Skin epidermis (tissue), 12 donors: ENCODE results near the gene TCP11L1.
A peak's percentile ranks its signal among the peaks of the same experiment; 100 is the strongest.
"Not testable (repeated sequence)": the region's sequence is repeated elsewhere in the genome, so short reads cannot be mapped to it uniquely, and the experiment has no call there.

Source experiments
- H3K27ac ChIP-seq, 21 experiments: fragments of 200-600 bp; sonication (generic) in 11 of 21; one replicate each; pipeline ENCODE4 v1.5.0; 2020; ENCODE audit warnings: mild to moderate bottlenecking in 3 of 21, inconsistent platforms in 2 of 21, moderate library complexity in 2 of 21
- H3K4me3 ChIP-seq, 7 experiments: fragments of 200-600 bp; sonication (generic) in 2 of 7; one replicate each; pipeline ENCODE4 v1.5.0; 2020; ENCODE audit warnings: inconsistent platforms in 2 of 7, mild to moderate bottlenecking in 2 of 7, moderate library complexity in 1 of 7

The TCP11L1 gene

GRCh38 chr11:33063326-33063881 lies 24.0 kb downstream of the TCP11L1 start:
- no peak overlapping the region for H3K4me3 ChIP-seq
- H3K27ac ChIP-seq, result peak overlapping the region in 17 of 21 experiments; percentile 4 to 81 (median 56)

- no peak overlapping the region for H3K4me3 ChIP-seq
- peak overlapping the region in 18 of 21 experiments; percentile 4 to 81 (median 54) for H3K27ac ChIP-seq
Observed at GRCh38 chr11:33064033-33064825, 24.9 kb downstream of the TCP11L1 start.

- H3K27ac ChIP-seq, result peak overlapping the region in 14 of 21 experiments; percentile 4 to 81 (median 65)
Observed at GRCh38 chr11:33064866-33065265, 25.5 kb downstream of the TCP11L1 start.

GRCh38 chr11:33065445-33066178 lies 26.2 kb downstream of the TCP11L1 start:
- Histone ChIP-seq H3K4me3 (no peak overlapping the region), H3K27ac (peak overlapping the region in 1 of 21 experiments; percentile 4)

More at GRCh38 chr11:33064866-33065265, 25.5 kb downstream of the TCP11L1 start:
- H3K4me3 ChIP-seq, result no peak overlapping the region

- no peak overlapping the region for H3K27ac ChIP-seq
- no peak overlapping the region for H3K4me3 ChIP-seq
Observed at GRCh38 chr11:33067294-33067693, 27.9 kb downstream of the TCP11L1 start.

- H3K27ac ChIP-seq, result no peak overlapping the region
- H3K4me3 ChIP-seq, result no peak overlapping the region
Observed at GRCh38 chr11:33068611-33069340, 29.4 kb downstream of the TCP11L1 start.

GRCh38 chr11:33072465-33072864 lies 33.1 kb downstream of the TCP11L1 start:
- no peak overlapping the region for H3K4me3 ChIP-seq
- no peak overlapping the region for H3K27ac ChIP-seq

GRCh38 chr11:33083918-33084317 lies 44.5 kb downstream of the TCP11L1 start:
- no peak overlapping the region for H3K27ac ChIP-seq
- no peak overlapping the region for H3K4me3 ChIP-seq

GRCh38 chr11:33086017-33086416 lies 46.6 kb downstream of the TCP11L1 start:
- H3K4me3 ChIP-seq, result no peak overlapping the region
- no peak overlapping the region for H3K27ac ChIP-seq

GRCh38 chr11:33089776-33090175 lies 50.4 kb downstream of the TCP11L1 start:
- H3K4me3 ChIP-seq, result no peak overlapping the region
- no peak overlapping the region for H3K27ac ChIP-seq

GRCh38 chr11:33094157-33094556 lies 54.8 kb downstream of the TCP11L1 start:
- no peak overlapping the region for H3K4me3 ChIP-seq
- H3K27ac ChIP-seq, result no peak overlapping the region

GRCh38 chr11:33103836-33104235 lies 64.5 kb downstream of the TCP11L1 start:
- no peak overlapping the region for H3K27ac ChIP-seq
- H3K4me3 ChIP-seq, result no peak overlapping the region

- no peak overlapping the region for H3K4me3 ChIP-seq
- no peak overlapping the region for H3K27ac ChIP-seq
Observed at GRCh38 chr11:33109294-33109895, 70.0 kb downstream of the TCP11L1 start.

- Histone ChIP-seq H3K27ac (no peak overlapping the region), H3K4me3 (no peak overlapping the region)
Observed at GRCh38 chr11:33110083-33110482, 70.7 kb downstream of the TCP11L1 start.

- no peak overlapping the region for H3K4me3 ChIP-seq
- H3K27ac ChIP-seq, result no peak overlapping the region
Observed at GRCh38 chr11:33116535-33116934, 77.2 kb downstream of the TCP11L1 start.

GRCh38 chr11:33122696-33123095 lies 83.3 kb downstream of the TCP11L1 start:
- H3K27ac ChIP-seq, H3K4me3 ChIP-seq: not testable (repeated sequence)
